A549 (cell line): ENCODE results near the gene PLEKHA7. TPM values are rescaled to one million over a fixed set of nuclear protein-coding genes. Genes with fewer than 3 reads are reported as not detected.

Experiments
- ATAC-seq, 2 experiments: fragments of 200-7000 bp in 1 of 2; fragments of >200 bp in 1 of 2; cut with Nextera tagmentation in 1 of 2; cut with Tn5 transposase in 1 of 2; 3 replicates each; pipeline versions ENCODE4 v1.8.0 to v1.9.1; 2018 to 2020; ENCODE audit warnings: mild to moderate bottlenecking in 1 of 2, moderate library complexity in 1 of 2
- CTCF ChIA-PET: fragments of 300-600 bp; sonication (Branson Sonifier 250); formaldehyde crosslinking; extraction: SDS; loops from one replicate; lab custom pipeline; 2021; ENCODE audit warnings: antibody characterized with exemption, inconsistent platforms; lab: Yijun Ruan, JAX
- POLR2A ChIA-PET: fragments of 350-600 bp; formaldehyde crosslinking; extraction: SDS; loops from one replicate; lab custom pipeline; 2021; ENCODE audit warnings: antibody characterized with exemption, inconsistent platforms; lab: Yijun Ruan, JAX
- DNase-seq, 2 experiments: peaks; one replicate each; pipeline versions ENCODE4 v3.0.0 to v3.0.0-alpha.2; 2011 to 2016; ENCODE audit warnings: low read depth in 1 of 2, low spot score in 1 of 2
- FAIRE-seq: peaks from 2 replicates; lab custom pipeline; 2011; peaks lifted over from hg19 to GRCh38; lab: Jason Lieb, UNC
- H3K27ac ChIP-seq, 2 experiments: fragments of >200 bp; sonication (Bioruptor Twin); formaldehyde crosslinking; 3 replicates each; pipeline ENCODE4 v1.5.1; 2016 to 2017
- H3K4me1 ChIP-seq: fragments of >200 bp; sonication (Bioruptor Twin); formaldehyde crosslinking; 3 replicates; pipeline ENCODE4 v1.6.1; 2016
- H3K4me2 ChIP-seq: fragments of >200 bp; sonication (Bioruptor Twin); formaldehyde crosslinking; 3 replicates; pipeline ENCODE4 v1.6.1; 2016
- H3K4me3 ChIP-seq: fragments of >200 bp; sonication (Bioruptor Twin); formaldehyde crosslinking; 3 replicates; pipeline ENCODE4 v1.5.1; 2016
- H3K9me3 ChIP-seq: fragments of >200 bp; sonication (Bioruptor Twin); formaldehyde crosslinking; 3 replicates; pipeline ENCODE4 v1.6.1; 2016
- CHD2 ChIP-seq: fragments of 150-350 bp; IDR thresholded peaks from 2 replicates; pipeline ENCODE4 v1.6.1; 2014; ENCODE audit warnings: low read length; ENCODE audit not compliant: partially characterized antibody
- EP300 ChIP-seq, 2 experiments: fragments of >200 bp; sonication (Bioruptor Twin); formaldehyde crosslinking; IDR thresholded peaks; 2 replicates in 1 of 2; 3 replicates in 1 of 2; pipeline ENCODE4 v1.6.1; 2016 to 2017
- ESRRA ChIP-seq: fragments of 150-350 bp; IDR thresholded peaks from 2 replicates; pipeline ENCODE4 v1.6.1; 2014; ENCODE audit warnings: mild to moderate bottlenecking, low read length, borderline replicate concordance
- JUNB ChIP-seq: fragments of >200 bp; sonication (Bioruptor Twin); formaldehyde crosslinking; IDR thresholded peaks from 2 replicates; pipeline ENCODE4 v1.6.1; 2016
- MAFK ChIP-seq: fragments of 450-650 bp; IDR thresholded peaks from 2 replicates; pipeline ENCODE4 v1.6.1; 2014; ENCODE audit not compliant: partially characterized antibody
- MYC ChIP-seq: IDR thresholded peaks from 2 replicates; pipeline ENCODE4 v1.6.1; 2012; ENCODE audit warnings: mild to moderate bottlenecking, inconsistent platforms, low read length, improper control_type of control experiment, borderline replicate concordance
- NPAS2 ChIP-seq: fragments of 250-450 bp; sonication (Bioruptor Pico); IDR thresholded peaks from 2 replicates; pipeline ENCODE4 v1.8.0; 2022; ENCODE audit warnings: mild to moderate bottlenecking, moderate library complexity, borderline replicate concordance
- SREBF2 ChIP-seq: fragments of 450-650 bp; IDR thresholded peaks from 2 replicates; pipeline ENCODE4 v1.6.1; 2014; ENCODE audit warnings: mild to moderate bottlenecking, moderate library complexity
- TFCP2L1 ChIP-seq: fragments of 250-450 bp; sonication (Bioruptor Pico); IDR thresholded peaks from 2 replicates; pipeline ENCODE4 v1.5.0; 2021; ENCODE audit warnings: mild to moderate bottlenecking
- ZNF302 ChIP-seq: fragments of 250-450 bp; sonication (Bioruptor Pico); IDR thresholded peaks from 2 replicates; pipeline ENCODE4 v1.9.0; 2021; ENCODE audit warnings: inconsistent platforms, mild to moderate bottlenecking, moderate library complexity
- WGBS: methylation state at CpG from one replicate; pipeline ENCODE4 v1.1.6; 2017; ENCODE audit errors: missing lambda C conversion rate; 5-methylcytosine and 5-hydroxymethylcytosine counted together
- polyA plus RNA-seq, 4 experiments: library from polyadenylated mRNA; depleted of rRNA in 3 of 4; stranded (reverse); fragments of >200 nt; fragmentation: RNase III in 1 of 4; extraction: RNeasy Plus Mini Kit Qiagen cat#74134 plus additional on column Dnase treatment in 1 of 4; gene quantifications; 2 replicates in 3 of 4; 3 replicates in 1 of 4; pipeline ENCODE4 v1.2.3, GENCODE V29; 2011 to 2017
- TF ChIP-seq, protein P1 (sequence below): fragments of 450-650 bp; IDR thresholded peaks from 2 replicates; pipeline ENCODE4 v1.6.1; 2014; ENCODE audit warnings: antibody characterized with exemption
- TF ChIP-seq, protein P2 (sequence below): IDR thresholded peaks from 2 replicates; pipeline ENCODE4 v1.6.1; 2012; ENCODE audit warnings: low read depth, borderline replicate concordance
- TF ChIP-seq, protein P3 (sequence below): fragments of 250-450 bp; sonication (Bioruptor Pico); IDR thresholded peaks from 2 replicates; pipeline ENCODE4 v1.5.0; 2021; ENCODE audit warnings: mild to moderate bottlenecking, moderate library complexity, borderline replicate concordance
- TF ChIP-seq, protein P4 (sequence below): IDR thresholded peaks from 2 replicates; pipeline ENCODE4 v1.6.1; 2012

PLEKHA7 gene
- polyA plus RNA-seq, 2 of the 4 experiments (the other 2 are of a cell fraction), result 8.7 to 13.8 TPM

DNA sequence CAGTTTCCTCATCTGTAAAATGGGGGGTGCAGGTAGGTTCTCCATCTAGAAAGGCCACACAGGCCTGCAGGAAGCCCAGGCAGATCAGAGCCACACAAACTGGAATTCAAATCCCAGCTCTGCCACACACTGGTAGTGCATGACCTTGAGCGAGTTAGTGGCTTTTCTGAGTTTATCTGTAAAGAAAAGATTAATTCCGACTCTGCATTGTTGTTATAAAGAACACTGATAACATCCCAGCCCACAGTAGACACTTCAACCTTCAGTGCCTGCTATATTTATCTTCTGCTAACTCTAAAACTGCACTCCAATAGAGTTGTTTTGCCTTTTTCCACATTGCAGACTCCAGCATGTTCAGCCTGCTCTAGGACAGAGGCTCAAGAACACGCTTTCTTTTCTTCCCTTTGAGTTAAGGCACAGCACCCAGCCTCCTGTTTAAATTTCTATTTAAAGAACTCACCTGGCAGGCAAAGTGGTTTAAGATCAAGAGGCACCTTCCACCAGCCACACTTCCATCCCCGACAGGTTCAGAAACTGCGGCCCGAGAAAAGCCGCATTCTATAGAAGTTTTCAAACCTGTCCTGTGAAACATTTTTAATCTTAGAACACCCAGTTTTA lies 133.9 kb downstream of the PLEKHA7 start:
- Histone ChIP-seq H3K4me3 (no peak overlapping the region), H3K4me2 (no peak overlapping the region), H3K9me3 (no peaks in the 10 kb centered on the region), H3K27ac (no peak overlapping the region), H3K4me1 (peaks cover 7% of the 10 kb centered on the region; the same call in 1 of the 3 replicates)
- DNase-seq (no peak), ATAC-seq (no peak), FAIRE-seq (no peak)
- no peak for TF ChIP-seq NPAS2 (CRISPR knock-in tag)
- no peak for TF ChIP-seq EP300 (IDR thresholded peaks at IDR 0.05)
- TF ChIP-seq JUNB, result no peak
- TF ChIP-seq TFCP2L1 (CRISPR knock-in tag), result no peak
- no peak for TF ChIP-seq MYC
- TF ChIP-seq, protein P1, sequence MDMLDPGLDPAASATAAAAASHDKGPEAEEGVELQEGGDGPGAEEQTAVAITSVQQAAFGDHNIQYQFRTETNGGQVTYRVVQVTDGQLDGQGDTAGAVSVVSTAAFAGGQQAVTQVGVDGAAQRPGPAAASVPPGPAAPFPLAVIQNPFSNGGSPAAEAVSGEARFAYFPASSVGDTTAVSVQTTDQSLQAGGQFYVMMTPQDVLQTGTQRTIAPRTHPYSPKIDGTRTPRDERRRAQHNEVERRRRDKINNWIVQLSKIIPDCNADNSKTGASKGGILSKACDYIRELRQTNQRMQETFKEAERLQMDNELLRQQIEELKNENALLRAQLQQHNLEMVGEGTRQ, result no peak
- no peak for TF ChIP-seq ESRRA
- TF ChIP-seq SREBF2, result no peak
- TF ChIP-seq, protein P2, sequence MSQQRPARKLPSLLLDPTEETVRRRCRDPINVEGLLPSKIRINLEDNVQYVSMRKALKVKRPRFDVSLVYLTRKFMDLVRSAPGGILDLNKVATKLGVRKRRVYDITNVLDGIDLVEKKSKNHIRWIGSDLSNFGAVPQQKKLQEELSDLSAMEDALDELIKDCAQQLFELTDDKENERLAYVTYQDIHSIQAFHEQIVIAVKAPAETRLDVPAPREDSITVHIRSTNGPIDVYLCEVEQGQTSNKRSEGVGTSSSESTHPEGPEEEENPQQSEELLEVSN, result no peak
- TF ChIP-seq, protein P3, sequence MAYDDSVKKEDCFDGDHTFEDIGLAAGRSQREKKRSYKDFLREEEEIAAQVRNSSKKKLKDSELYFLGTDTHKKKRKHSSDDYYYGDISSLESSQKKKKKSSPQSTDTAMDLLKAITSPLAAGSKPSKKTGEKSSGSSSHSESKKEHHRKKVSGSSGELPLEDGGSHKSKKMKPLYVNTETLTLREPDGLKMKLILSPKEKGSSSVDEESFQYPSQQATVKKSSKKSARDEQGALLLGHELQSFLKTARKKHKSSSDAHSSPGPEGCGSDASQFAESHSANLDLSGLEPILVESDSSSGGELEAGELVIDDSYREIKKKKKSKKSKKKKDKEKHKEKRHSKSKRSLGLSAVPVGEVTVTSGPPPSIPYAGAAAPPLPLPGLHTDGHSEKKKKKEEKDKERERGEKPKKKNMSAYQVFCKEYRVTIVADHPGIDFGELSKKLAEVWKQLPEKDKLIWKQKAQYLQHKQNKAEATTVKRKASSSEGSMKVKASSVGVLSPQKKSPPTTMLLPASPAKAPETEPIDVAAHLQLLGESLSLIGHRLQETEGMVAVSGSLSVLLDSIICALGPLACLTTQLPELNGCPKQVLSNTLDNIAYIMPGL (CRISPR knock-in tag), result no peak
- ChIA-PET CTCF (interaction anchor here (1.3 to 4.0 kb wide), 2 partner anchors 9 to 60 kb away, joined by 5 to 21 read pairs; no protein-coding TSS in a partner anchor), POLR2A (no interaction called here)
- 91% methylated on average over 7 of the region's 7 CpGs for WGBS

DNA sequence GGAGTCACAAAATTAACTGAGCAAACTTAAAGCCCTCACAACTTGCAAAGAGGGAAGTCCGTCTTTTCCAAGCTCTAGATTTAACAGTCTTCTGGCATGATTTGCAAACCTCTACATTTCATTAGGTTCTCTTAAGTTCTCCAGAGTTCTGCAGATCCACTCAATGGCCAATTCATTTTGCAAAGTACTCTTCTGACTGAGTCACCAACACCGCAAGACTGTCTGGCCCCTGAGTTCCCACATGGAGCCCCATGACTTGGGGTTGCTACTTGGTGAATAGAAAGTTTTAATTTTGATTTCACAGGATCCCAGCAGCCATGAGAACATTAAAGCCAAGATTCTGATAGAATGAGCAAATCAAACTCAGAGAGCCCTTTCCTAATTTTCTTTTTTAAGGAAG lies 134.5 kb downstream of the PLEKHA7 start:
- no peaks in the 10 kb centered on the region for H3K9me3 ChIP-seq
- DNase-seq, result no peak
- POLR2A ChIA-PET, result no interaction called here
- H3K4me2 ChIP-seq, result no peak overlapping the region
- peaks cover 7% of the 10 kb centered on the region; the same call in 1 of the 3 replicates for H3K4me1 ChIP-seq
- ATAC-seq, result no peak
- CTCF ChIA-PET, result interaction anchor here (1.3 to 4.0 kb wide), 2 partner anchors 9 to 59 kb away, joined by 5 to 21 read pairs; no protein-coding TSS in a partner anchor
- 95% methylated on average over 2 of the region's 2 CpGs for WGBS
- TF ChIP-seq ZNF302 (CRISPR knock-in tag), result no peak
- TF ChIP-seq CHD2, result no peak
- TF ChIP-seq, all 56 proteins: peak for 0
- Histone ChIP-seq H3K4me3 (no peak overlapping the region), H3K27ac (no peak overlapping the region)
- FAIRE-seq, result no peak

DNA sequence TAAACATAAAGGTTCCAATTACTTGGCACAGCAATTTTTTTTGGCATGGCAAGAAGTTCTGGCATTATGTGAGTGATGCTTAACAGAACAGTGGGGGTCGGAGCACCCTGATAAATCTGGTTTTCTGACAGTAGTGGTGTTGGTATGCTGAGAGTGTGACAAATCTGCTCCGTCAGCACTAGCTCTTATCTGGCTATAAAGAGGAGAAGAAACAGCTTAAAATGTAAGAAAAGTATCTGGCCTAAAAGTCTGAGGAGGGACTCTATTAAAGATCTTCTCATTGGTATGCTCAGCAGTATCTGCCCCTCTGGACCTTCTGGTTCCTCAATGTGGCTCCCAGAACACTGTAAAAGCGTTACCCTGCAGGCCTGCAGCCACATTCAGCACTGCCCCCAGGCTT lies 137.4 kb downstream of the PLEKHA7 start:
- peak; percentile 60 for TF ChIP-seq MAFK
- TF ChIP-seq, protein P4, sequence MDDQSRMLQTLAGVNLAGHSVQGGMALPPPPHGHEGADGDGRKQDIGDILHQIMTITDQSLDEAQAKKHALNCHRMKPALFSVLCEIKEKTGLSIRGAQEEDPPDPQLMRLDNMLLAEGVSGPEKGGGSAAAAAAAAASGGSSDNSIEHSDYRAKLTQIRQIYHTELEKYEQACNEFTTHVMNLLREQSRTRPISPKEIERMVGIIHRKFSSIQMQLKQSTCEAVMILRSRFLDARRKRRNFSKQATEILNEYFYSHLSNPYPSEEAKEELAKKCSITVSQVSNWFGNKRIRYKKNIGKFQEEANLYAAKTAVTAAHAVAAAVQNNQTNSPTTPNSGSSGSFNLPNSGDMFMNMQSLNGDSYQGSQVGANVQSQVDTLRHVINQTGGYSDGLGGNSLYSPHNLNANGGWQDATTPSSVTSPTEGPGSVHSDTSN, result no peak
- Histone ChIP-seq H3K27ac (no peak overlapping the region), H3K4me2 (no peak overlapping the region), H3K9me3 (no peaks in the 10 kb centered on the region), H3K4me3 (no peak overlapping the region), H3K4me1 (peaks cover 5% of the 10 kb centered on the region; the same call in 1 of the 3 replicates)
- FAIRE-seq (no peak), DNase-seq (no peak), ATAC-seq (no peak)
- 90% methylated on average over 3 of the region's 3 CpGs for WGBS
- ChIA-PET CTCF (interaction anchor here (1.1 to 2.5 kb wide), 2 partner anchors 21 to 57 kb away, joined by 4 to 6 read pairs; no protein-coding TSS in a partner anchor), POLR2A (no interaction called here)
